Brain microvascular endothelial cell (primary cell): ENCODE results near the gene DNAH6.

Experiments
- DNase-seq: peaks from one replicate; pipeline ENCODE4 v3.0.0-alpha.2; 2020
- H3K27ac ChIP-seq: fragments of 250-450 bp; sonication (Bioruptor Pico); 2 replicates; pipeline ENCODE4 v1.5.1; 2020; ENCODE audit warnings: mild to moderate bottlenecking, moderate library complexity
- H3K27me3 ChIP-seq: fragments of 250-450 bp; sonication (Bioruptor Pico); replicated peaks from 2 replicates; pipeline ENCODE4 v1.5.1; 2020; ENCODE audit warnings: mild to moderate bottlenecking
- H3K36me3 ChIP-seq: fragments of 250-450 bp; sonication (Bioruptor Pico); replicated peaks from 2 replicates; pipeline ENCODE4 v1.5.1; 2020; ENCODE audit warnings: mild to moderate bottlenecking
- H3K4me3 ChIP-seq: 2 replicates; pipeline ENCODE4 v1.5.1; 2011; ENCODE audit warnings: low read depth, mild to moderate bottlenecking, control low read depth, low read length, moderate library complexity
- in situ Hi-C: cut with HindIII; loops from 2 replicates; pipeline ENCODE4 v1.10.0; 2017; ENCODE audit warnings: low sequenced_read_pairs, low pct_ligation_motif_present
- TF ChIP-seq, protein P1 (sequence below): IDR thresholded peaks from 2 replicates; pipeline ENCODE4 v1.5.1; 2011; ENCODE audit warnings: low read depth, mild to moderate bottlenecking, moderate library complexity, low read length, control low read depth, inconsistent platforms; ENCODE audit errors: missing control alignments

DNAH6 gene

DNA sequence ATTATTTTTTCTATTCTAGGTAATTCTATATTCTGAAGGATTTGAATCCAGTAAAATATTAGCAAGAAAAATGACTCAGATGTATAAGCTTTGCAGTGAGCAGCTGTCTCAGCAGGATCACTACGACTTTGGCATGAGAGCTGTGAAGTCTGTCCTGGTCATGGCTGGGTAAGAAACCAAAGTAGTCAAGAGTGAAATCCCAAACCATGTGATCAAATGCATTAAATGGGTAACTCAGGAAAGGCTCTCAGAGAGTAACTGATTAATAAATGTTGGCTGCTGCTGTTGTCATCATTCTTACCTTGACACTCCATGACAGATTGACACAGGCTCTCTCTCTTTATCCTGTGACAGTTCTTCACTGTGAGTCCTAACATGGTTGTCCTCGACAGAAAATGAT lies 124.1 kb downstream of the DNAH6 start:
- no peak for DNase-seq
- H3K36me3 ChIP-seq = no peaks in the 10 kb centered on the region
- in situ Hi-C loops = no loop called here
- TF ChIP-seq, protein P1, sequence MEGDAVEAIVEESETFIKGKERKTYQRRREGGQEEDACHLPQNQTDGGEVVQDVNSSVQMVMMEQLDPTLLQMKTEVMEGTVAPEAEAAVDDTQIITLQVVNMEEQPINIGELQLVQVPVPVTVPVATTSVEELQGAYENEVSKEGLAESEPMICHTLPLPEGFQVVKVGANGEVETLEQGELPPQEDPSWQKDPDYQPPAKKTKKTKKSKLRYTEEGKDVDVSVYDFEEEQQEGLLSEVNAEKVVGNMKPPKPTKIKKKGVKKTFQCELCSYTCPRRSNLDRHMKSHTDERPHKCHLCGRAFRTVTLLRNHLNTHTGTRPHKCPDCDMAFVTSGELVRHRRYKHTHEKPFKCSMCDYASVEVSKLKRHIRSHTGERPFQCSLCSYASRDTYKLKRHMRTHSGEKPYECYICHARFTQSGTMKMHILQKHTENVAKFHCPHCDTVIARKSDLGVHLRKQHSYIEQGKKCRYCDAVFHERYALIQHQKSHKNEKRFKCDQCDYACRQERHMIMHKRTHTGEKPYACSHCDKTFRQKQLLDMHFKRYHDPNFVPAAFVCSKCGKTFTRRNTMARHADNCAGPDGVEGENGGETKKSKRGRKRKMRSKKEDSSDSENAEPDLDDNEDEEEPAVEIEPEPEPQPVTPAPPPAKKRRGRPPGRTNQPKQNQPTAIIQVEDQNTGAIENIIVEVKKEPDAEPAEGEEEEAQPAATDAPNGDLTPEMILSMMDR = no peak
- no peak overlapping the region for H3K27ac ChIP-seq
- no peak overlapping the region for H3K4me3 ChIP-seq
- no peaks in the 10 kb centered on the region for H3K27me3 ChIP-seq

DNA sequence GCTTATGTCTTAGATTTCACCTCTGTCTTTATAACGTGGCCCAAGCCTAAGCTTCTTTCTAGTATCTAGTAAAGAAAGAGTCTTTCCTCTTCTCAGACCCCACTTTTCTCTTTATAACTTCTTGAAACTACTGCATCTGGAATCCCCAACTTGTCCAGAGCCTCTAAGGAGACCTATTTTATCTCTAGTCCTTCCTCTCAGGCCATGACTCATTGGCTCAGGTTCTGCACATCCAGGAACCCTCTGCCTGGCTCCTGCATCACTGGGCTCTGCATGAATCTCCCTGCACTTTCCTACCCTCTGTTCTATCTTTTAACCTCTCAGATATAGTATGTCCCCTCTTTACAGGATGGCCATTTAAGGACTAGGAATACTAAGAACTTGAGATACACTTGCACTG lies 124.7 kb downstream of the DNAH6 start:
- Histone ChIP-seq H3K36me3 (no peaks in the 10 kb centered on the region), H3K4me3 (no peak overlapping the region), H3K27ac (no peak overlapping the region), H3K27me3 (no peaks in the 10 kb centered on the region)
- in situ Hi-C loops = no loop called here
- DNase-seq = no peak
- TF ChIP-seq, protein P1 = no peak

DNA sequence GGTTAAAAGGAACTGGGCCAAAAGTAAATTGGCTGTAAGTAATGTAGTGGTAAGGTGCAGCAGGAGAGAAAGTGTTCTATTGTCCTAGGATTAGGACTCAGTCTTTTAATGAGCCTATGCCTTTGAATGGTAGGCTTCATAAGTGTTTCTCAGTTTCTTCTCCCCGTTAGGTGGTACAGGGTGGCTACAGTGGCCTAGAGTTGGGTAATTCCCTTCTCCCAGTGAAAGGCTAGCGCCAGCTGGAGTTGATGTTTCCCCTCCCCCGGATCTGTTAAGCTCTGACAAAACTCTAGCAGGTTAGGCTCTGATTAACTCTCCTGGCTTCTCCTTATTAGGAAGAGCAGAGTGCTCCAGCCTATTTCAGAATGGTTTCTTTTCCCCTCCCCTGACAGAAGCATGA lies 127.7 kb downstream of the DNAH6 start:
- Histone ChIP-seq H3K4me3 (no peak overlapping the region), H3K27me3 (no peaks in the 10 kb centered on the region), H3K27ac (no peak overlapping the region), H3K36me3 (no peaks in the 10 kb centered on the region)
- DNase-seq = no peak
- in situ Hi-C loops = no loop called here
- TF ChIP-seq, protein P1 = no peak

DNA sequence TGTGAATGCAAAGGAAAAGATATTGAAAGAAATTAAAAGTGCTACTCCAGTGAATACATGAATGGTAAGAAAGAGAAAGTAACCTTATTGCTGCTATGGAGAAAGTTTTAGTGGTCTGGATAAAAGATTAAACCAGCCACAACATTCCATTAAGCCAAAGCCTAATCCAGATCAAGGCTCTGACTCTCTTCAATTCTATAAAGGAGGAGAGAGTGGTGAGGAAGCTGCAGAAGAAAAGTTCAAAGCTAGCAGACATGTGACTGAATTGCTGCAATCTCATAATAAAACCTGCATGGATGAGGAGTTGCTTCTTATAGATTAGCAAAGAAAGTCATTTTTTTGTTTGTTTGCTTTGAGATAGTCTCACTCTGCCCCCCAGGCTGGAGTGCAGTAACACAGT lies 130.2 kb downstream of the DNAH6 start:
- in situ Hi-C loops = no loop called here
- TF ChIP-seq, protein P1 = no peak
- Histone ChIP-seq H3K27me3 (no peaks in the 10 kb centered on the region), H3K4me3 (no peak overlapping the region), H3K27ac (no peak overlapping the region), H3K36me3 (no peaks in the 10 kb centered on the region)
- DNase-seq = no peak

DNA sequence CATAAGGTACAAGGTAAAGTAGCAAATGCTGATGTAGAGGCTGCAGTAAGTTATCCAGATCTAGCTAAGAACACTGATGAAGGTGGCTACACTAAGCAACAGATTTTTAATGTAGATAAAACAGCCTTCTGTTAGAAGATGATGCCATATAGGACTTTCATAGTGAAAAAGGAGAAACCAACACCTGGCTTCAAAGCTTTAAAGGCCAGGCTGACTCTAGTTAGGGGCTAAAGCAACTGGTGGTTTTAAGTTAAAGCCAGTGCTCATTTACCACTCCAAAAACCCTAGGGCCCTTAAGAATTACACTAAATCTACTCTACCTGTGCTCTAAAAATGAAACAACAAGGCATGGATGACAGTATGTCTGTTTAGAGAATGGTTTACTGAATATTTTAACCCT lies 131.0 kb downstream of the DNAH6 start:
- no peaks in the 10 kb centered on the region for H3K36me3 ChIP-seq
- no peak overlapping the region for H3K4me3 ChIP-seq
- in situ Hi-C loops = no loop called here
- no peak for DNase-seq
- no peaks in the 10 kb centered on the region for H3K27me3 ChIP-seq
- TF ChIP-seq, protein P1 = no peak
- no peak overlapping the region for H3K27ac ChIP-seq

DNA sequence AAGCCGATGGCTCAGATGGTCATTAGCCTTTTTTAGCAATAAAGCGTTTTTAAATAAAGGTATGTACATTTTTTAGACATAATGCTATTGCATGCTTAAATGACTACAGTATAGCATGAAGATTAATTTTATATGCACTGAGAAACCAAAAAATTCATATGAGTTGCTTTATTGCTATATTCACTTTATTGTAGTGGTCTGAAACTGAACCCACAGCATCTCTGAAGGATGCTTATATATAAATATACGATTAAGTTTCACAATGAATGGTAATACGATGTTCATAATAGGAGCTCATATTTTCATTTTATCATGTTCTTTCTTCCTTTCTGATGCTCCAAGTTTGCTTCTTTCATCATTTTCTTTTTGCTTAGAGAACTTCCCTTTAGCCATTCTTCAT lies 132.8 kb downstream of the DNAH6 start:
- no peak for DNase-seq
- H3K36me3 ChIP-seq = no peaks in the 10 kb centered on the region
- TF ChIP-seq, protein P1 = no peak
- no peak overlapping the region for H3K27ac ChIP-seq
- H3K27me3 ChIP-seq = no peaks in the 10 kb centered on the region
- no peak overlapping the region for H3K4me3 ChIP-seq
- in situ Hi-C loops = no loop called here
